ENCODE data around the gene CLIC3.

DNA sequence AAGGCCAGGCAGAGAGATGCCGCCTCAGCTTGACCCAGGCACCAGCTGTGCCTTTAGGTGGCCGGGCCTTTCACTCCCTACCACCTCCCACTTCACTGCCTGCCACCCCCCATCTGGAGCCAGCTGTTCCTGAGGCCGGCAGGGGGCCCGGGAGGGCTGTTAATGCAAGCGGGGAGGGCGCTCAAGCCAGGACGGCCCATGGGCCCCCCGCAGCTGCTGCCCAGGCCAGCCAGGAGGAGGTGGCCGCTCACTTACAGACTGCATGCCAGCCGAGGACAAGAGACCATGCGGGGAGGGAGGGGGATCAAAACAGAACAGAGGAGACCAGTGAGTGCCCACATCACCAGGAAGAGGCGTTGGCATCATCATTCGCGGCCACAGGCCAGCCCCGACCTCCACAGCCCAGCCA, 27.2 kb upstream of the CLIC3 start:
- no peak for TF ChIP-seq EZH2phosphoT487 (IDR thresholded peaks at IDR 0.05; ENCODE audit: low read depth)
- TF ChIP-seq, protein P1, sequence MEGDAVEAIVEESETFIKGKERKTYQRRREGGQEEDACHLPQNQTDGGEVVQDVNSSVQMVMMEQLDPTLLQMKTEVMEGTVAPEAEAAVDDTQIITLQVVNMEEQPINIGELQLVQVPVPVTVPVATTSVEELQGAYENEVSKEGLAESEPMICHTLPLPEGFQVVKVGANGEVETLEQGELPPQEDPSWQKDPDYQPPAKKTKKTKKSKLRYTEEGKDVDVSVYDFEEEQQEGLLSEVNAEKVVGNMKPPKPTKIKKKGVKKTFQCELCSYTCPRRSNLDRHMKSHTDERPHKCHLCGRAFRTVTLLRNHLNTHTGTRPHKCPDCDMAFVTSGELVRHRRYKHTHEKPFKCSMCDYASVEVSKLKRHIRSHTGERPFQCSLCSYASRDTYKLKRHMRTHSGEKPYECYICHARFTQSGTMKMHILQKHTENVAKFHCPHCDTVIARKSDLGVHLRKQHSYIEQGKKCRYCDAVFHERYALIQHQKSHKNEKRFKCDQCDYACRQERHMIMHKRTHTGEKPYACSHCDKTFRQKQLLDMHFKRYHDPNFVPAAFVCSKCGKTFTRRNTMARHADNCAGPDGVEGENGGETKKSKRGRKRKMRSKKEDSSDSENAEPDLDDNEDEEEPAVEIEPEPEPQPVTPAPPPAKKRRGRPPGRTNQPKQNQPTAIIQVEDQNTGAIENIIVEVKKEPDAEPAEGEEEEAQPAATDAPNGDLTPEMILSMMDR (IDR thresholded peaks at IDR 0.05; ENCODE audit: low read depth, low read length): no peak
